K562 (cell line): ENCODE data around the gene CTCFL. TPM values are rescaled to one million over a fixed set of nuclear protein-coding genes. Genes with fewer than 3 reads are reported as not detected.

Source experiments
- ATAC-seq: fragments of 200-7000 bp; cut with Tn5 transposase; 3 replicates; pipeline ENCODE4 v1.9.1; 2020; ENCODE audit warnings: moderate library complexity
- BruUV-seq: library from RNA; stranded (reverse); fragments of 400-500 nt; replicated peaks from 2 replicates; lab custom pipeline; 2021; lab: Mats Ljungman, UMichigan
- CTCF ChIA-PET: fragments of 300-600 bp; formaldehyde crosslinking; extraction: SDS; loops from one replicate; lab custom pipeline; 2021; ENCODE audit warnings: low intra/inter-chr PET ratio; lab: Yijun Ruan, JAX
- POLR2A ChIA-PET: fragments of 300-600, 350-650 bp; sonication (Branson Sonifier 250); formaldehyde crosslinking; extraction: SDS; loops from one replicate; lab custom pipeline; 2021; ENCODE audit warnings: antibody characterized with exemption, inconsistent platforms; lab: Yijun Ruan, JAX
- DNase-seq, 4 experiments: peaks; one replicate each; pipeline versions ENCODE4 v3.0.0 to v3.0.0-alpha.2; 2011 to 2018; ENCODE audit warnings: low spot score in 3 of 4, mixed read lengths in 3 of 4; ENCODE audit errors: extremely low read depth in 1 of 4
- FAIRE-seq: peaks from 2 replicates; lab custom pipeline; 2011; peaks lifted over from hg19 to GRCh38; lab: Jason Lieb, UNC
- H2AFZ ChIP-seq: 2 replicates; pipeline ENCODE4 v1.6.0; 2011; ENCODE audit warnings: low read depth, low read length, control low read depth, inconsistent platforms
- H3K27ac ChIP-seq: fragments of 200-600 bp; 3 replicates; pipeline ENCODE4 v1.8.0; 2011; ENCODE audit warnings: low read depth, mild to moderate bottlenecking, control low read depth, inconsistent platforms, low read length, moderate library complexity, mixed read lengths; ENCODE audit errors: extremely low read depth
- H3K27me3 ChIP-seq, 2 experiments: fragments of 300-600 bp in 1 of 2; 2 replicates in 1 of 2; 3 replicates in 1 of 2; pipeline versions ENCODE4 v1.6.0 to v1.8.0; 2011; ENCODE audit warnings: inconsistent platforms in 2 of 2, low read length in 2 of 2, mild to moderate bottlenecking in 1 of 2, mixed read lengths in 1 of 2, moderate library complexity in 1 of 2; ENCODE audit not compliant: control insufficient read depth in 2 of 2, insufficient read depth in 2 of 2
- H3K36me3 ChIP-seq: fragments of 300-600 bp; 3 replicates; pipeline ENCODE4 v1.8.0; 2011; ENCODE audit warnings: mild to moderate bottlenecking, low read length, inconsistent platforms; ENCODE audit not compliant: control insufficient read depth, insufficient read depth
- H3K4me1 ChIP-seq, 2 experiments: fragments of 200-600 bp in 1 of 2; replicated peaks in 1 of 2; 2 replicates in 1 of 2; 3 replicates in 1 of 2; pipeline versions ENCODE4 v1.5.1 to v1.8.0; 2011; ENCODE audit warnings: inconsistent platforms in 2 of 2, low read length in 2 of 2, mild to moderate bottlenecking in 1 of 2, mixed read lengths in 1 of 2, moderate library complexity in 1 of 2; ENCODE audit not compliant: control insufficient read depth in 2 of 2, insufficient read depth in 2 of 2
- H3K4me2 ChIP-seq: 2 replicates; pipeline ENCODE4 v1.6.1; 2011; ENCODE audit warnings: low read length, control low read depth, inconsistent platforms, mixed read lengths; ENCODE audit not compliant: insufficient read depth
- H3K4me3 ChIP-seq: fragments of 200-600 bp; sonication (generic), shearing (Covaris generic); 2 replicates; pipeline ENCODE4 v1.5.1; 2016; ENCODE audit warnings: control low read depth, inconsistent platforms
- H3K79me2 ChIP-seq: fragments of 200-600 bp; 3 replicates; pipeline ENCODE4 v1.8.0; 2011; ENCODE audit warnings: low read length, inconsistent platforms; ENCODE audit not compliant: control insufficient read depth, insufficient read depth
- H3K9ac ChIP-seq, 2 experiments: 2 replicates each; pipeline versions ENCODE4 v1.6.0 to v1.6.1; 2011; ENCODE audit warnings: low read depth in 2 of 2, low read length in 2 of 2, control low read depth in 1 of 2, inconsistent platforms in 1 of 2, mild to moderate bottlenecking in 1 of 2, mixed read lengths in 1 of 2; ENCODE audit not compliant: insufficient read depth in 1 of 2
- H3K9me1 ChIP-seq: one replicate; pipeline ENCODE4 v1.6.0; 2011; ENCODE audit warnings: inconsistent platforms, mild to moderate bottlenecking, low read length, moderate library complexity; ENCODE audit not compliant: control insufficient read depth, insufficient read depth
- H3K9me3 ChIP-seq: replicated peaks from 2 replicates; pipeline ENCODE4 v1.5.1; 2011; ENCODE audit warnings: low read depth, low read length, inconsistent platforms; ENCODE audit not compliant: control insufficient read depth, insufficient read depth
- H4K20me1 ChIP-seq: replicated peaks from 2 replicates; pipeline ENCODE4 v1.6.1; 2011; ENCODE audit warnings: low read length, inconsistent platforms, mixed read lengths; ENCODE audit not compliant: control insufficient read depth, insufficient read depth
- ARID3B ChIP-seq: fragments of 250-450 bp; sonication (Bioruptor Pico); IDR thresholded peaks from 2 replicates; pipeline ENCODE4 v1.4.0; 2020; ENCODE audit warnings: borderline replicate concordance
- DMBX1 ChIP-seq: fragments of 250-450 bp; sonication (Bioruptor Pico); IDR thresholded peaks from 2 replicates; pipeline ENCODE4 v1.8.0; 2022; ENCODE audit warnings: inconsistent platforms, mild to moderate bottlenecking, moderate library complexity, borderline replicate concordance
- GATAD2A ChIP-seq: fragments of 450-650 bp; IDR thresholded peaks from 2 replicates; pipeline ENCODE4 v1.6.1; 2017
- IRF2 ChIP-seq: sonication (generic); formaldehyde crosslinking; IDR thresholded peaks from 2 replicates; pipeline ENCODE4 v1.8.1; 2022; ENCODE audit warnings: mild to moderate bottlenecking, missing genetic modification reagents
- KLF13 ChIP-seq: fragments of 450-650 bp; IDR thresholded peaks from 2 replicates; pipeline ENCODE4 v1.6.1; 2016; ENCODE audit warnings: missing genetic modification characterization, low read depth, mild to moderate bottlenecking, missing compliant biosample characterization, moderate library complexity, borderline replicate concordance
- NFATC3 ChIP-seq: fragments of 450-650 bp; IDR thresholded peaks from 2 replicates; pipeline ENCODE4 v1.6.1; 2017; ENCODE audit warnings: mild to moderate bottlenecking
- SRSF1 ChIP-seq: fragments of 200-400 bp; formaldehyde crosslinking; IDR thresholded peaks from 2 replicates; pipeline ENCODE4 v1.6.1; 2017; ENCODE audit warnings: mild to moderate bottlenecking, low read depth, low read length, moderate library complexity
- ZNF445 ChIP-seq: fragments of 250-450 bp; sonication (Bioruptor Pico); IDR thresholded peaks from 2 replicates; pipeline ENCODE4 v1.4.0; 2020; ENCODE audit warnings: low read depth, mild to moderate bottlenecking, moderate library complexity
- ZNF668 ChIP-seq: fragments of 250-450 bp; sonication (Bioruptor Pico); IDR thresholded peaks from 2 replicates; pipeline ENCODE4 v1.8.0; 2022; ENCODE audit warnings: mild to moderate bottlenecking, inconsistent platforms
- WGBS: fragments of 100-300 bp; shearing (Covaris generic); methylation state at CpG from one replicate; pipeline ENCODE4 v1.1.6; 2016; ENCODE audit warnings: low coverage, mixed read lengths; ENCODE audit not compliant: insufficient coverage; ENCODE audit errors: missing lambda C conversion rate; 5-methylcytosine and 5-hydroxymethylcytosine counted together
- in situ Hi-C: fragments of 300-500 bp; cut with MboI; formaldehyde crosslinking; loops from 4 replicates; pipeline ENCODE4 v1.15.0; 2018; ENCODE audit warnings: inconsistent platforms, mixed read lengths
- intact Hi-C: fragments of 100-400 bp; cut with micrococcal nuclease; formaldehyde crosslinking; loops from 2 replicates; pipeline ENCODE4 v1.14.2; 2022
- polyA plus RNA-seq, 8 experiments: library from polyadenylated mRNA; depleted of rRNA in 4 of 8; stranded (reverse) in 5 of 8; unstranded in 3 of 8; fragments of >200 nt; fragmentation: Nextera tagmentation in 2 of 8; fragmentation: Illumina TruSeq in 1 of 8; extraction: Ambion mirVana in 2 of 8; extraction: Trizol in 1 of 8; gene quantifications; 2 replicates each; pipeline versions ENCODE4 v1.2.1 to v1.2.3, GENCODE V29; 2011 to 2014; ENCODE audit warnings: inconsistent platforms in 1 of 8, missing spikeins in 1 of 8
- total RNA-seq, 7 experiments: library from RNA; depleted of rRNA in 6 of 7; stranded (reverse); fragments of >200 nt in 6 of 7; fragmentation: Illumina TruSeq in 2 of 7; extraction: Trizol in 2 of 7; gene quantifications; 2 replicates each; pipeline versions ENCODE4 v1.2.1 to v1.2.3, GENCODE V29; 2011 to 2021; ENCODE audit warnings: low replicate concordance in 1 of 7

The CTCFL gene
- total and polyA plus RNA-seq, 9 of the 15 experiments (the other 6 are each of a cell fraction or from before 2014, with no cell fraction given), result 42.4 to 188 (median 111) TPM

- TF ChIP-seq DMBX1 (CRISPR knock-in tag) (no peak), ZNF445 (no peak), NFATC3 (no peak)
Measured at GRCh38 chr20:57485770-57486169, 39.2 kb downstream of the CTCFL start (continued).

GRCh38 chr20:57484772-57485171 is 40.2 kb downstream of the CTCFL start:
- CTCF ChIA-PET, result no interaction called here
- peaks cover 5 to 12% of the 10 kb centered on the region in 2 experiments; a peak in 3 of 5 replicates for H3K4me1 ChIP-seq
- no peaks in the 10 kb centered on the region for H3K36me3 ChIP-seq
- H3K9me1 ChIP-seq, result no peaks in the 10 kb centered on the region
- H3K4me3 ChIP-seq, result no peak overlapping the region
- 0 out of 4 replicates have a peak overlapping the region, but pooled peaks of 1 of the 2 experiments have one; percentile 50 for H3K9ac ChIP-seq
- H3K27me3 ChIP-seq, result no peaks in the 10 kb centered on the region
- peak overlapping the region; percentile 34; the same call in 1 of the 2 replicates for H2AFZ ChIP-seq
- H4K20me1 ChIP-seq, result no peaks in the 10 kb centered on the region
- FAIRE-seq, result no peak
- POLR2A ChIA-PET, result no interaction called here
- DNase-seq, result no peak
- H3K4me2 ChIP-seq, result no peak overlapping the region
- no TSS peak for BruUV-seq
- 40% methylated on average over 7 of the region's 8 CpGs for WGBS
- in situ Hi-C loops, result no loop called here
- no peak for TF ChIP-seq IRF2 (CRISPR knock-in tag)
- no peak for TF ChIP-seq KLF13 (tag)
- TF ChIP-seq ARID3B (CRISPR knock-in tag), result no peak
- TF ChIP-seq ZNF668 (CRISPR knock-in tag), result no peak
- no peak for TF ChIP-seq SRSF1
- TF ChIP-seq GATAD2A, result no peak
- no peaks in the 10 kb centered on the region for H3K9me3 ChIP-seq
- H3K79me2 ChIP-seq, result no peaks in the 10 kb centered on the region
- ATAC-seq, result no peak
- no peak overlapping the region for H3K27ac ChIP-seq
- intact Hi-C loops, result no loop called here
